Adrenal gland (tissue), 12 donors: Measurements from ENCODE around the gene SEPTIN8. TPM values are rescaled to one million over a fixed set of nuclear protein-coding genes. Genes with fewer than 3 reads are reported as not detected.

Source experiments
- DNase-seq, 7 donors: peaks; one replicate each; pipeline ENCODE4 v3.0.0-alpha.2; 2019 to 2020
- H3K27ac ChIP-seq, 5 donors: fragments of 200-600 bp; sonication (generic) in 4 of 5; 1 replicate in 3 of 5; 2 replicates in 2 of 5; pipeline versions ENCODE4 v1.5.1 to v1.8.0; 2016 to 2020; ENCODE audit warnings: mild to moderate bottlenecking in 1 of 5
- H3K27me3 ChIP-seq: fragments of 200-600 bp; 2 replicates; pipeline ENCODE4 v1.8.0; 2021
- H3K36me3 ChIP-seq, 2 donors: fragments of 200-600 bp; replicated peaks in 1 of 2; 1 replicate in 1 of 2; 2 replicates in 1 of 2; pipeline versions ENCODE4 v1.5.1 to v1.8.0; 2018 to 2022
- H3K4me1 ChIP-seq, 2 donors: fragments of 200-600 bp; replicated peaks in 1 of 2; 1 replicate in 1 of 2; 2 replicates in 1 of 2; pipeline versions ENCODE4 v1.5.1 to v1.8.0; 2018 to 2021
- H3K4me3 ChIP-seq, 4 donors: fragments of 200-600 bp; sonication (generic) in 3 of 4; one replicate each; pipeline ENCODE4 v1.5.1; 2016 to 2018
- H3K9me3 ChIP-seq, 3 donors: fragments of 200-600 bp; sonication (generic) in 1 of 3; replicated peaks in 1 of 3; 1 replicate in 2 of 3; 2 replicates in 1 of 3; pipeline versions ENCODE4 v1.5.1 to v1.8.0; 2016 to 2021
- CTCF ChIP-seq, 6 experiments: fragments of 450-650 bp in 4 of 6; fragments of 200-600 bp in 2 of 6; sonication (generic) in 1 of 6; IDR thresholded peaks; 1 replicate in 5 of 6; 2 replicates in 1 of 6; pipeline versions ENCODE4 v1.5.1 to v1.8.0; 2016 to 2021; ENCODE audit warnings: antibody characterized with exemption in 6 of 6, mild to moderate bottlenecking in 2 of 6, moderate library complexity in 1 of 6
- POLR2A ChIP-seq, 2 donors: fragments of 450-650 bp; IDR thresholded peaks; one replicate each; pipeline ENCODE4 v1.6.1; 2017; ENCODE audit warnings: antibody characterized with exemption in 2 of 2, mild to moderate bottlenecking in 2 of 2, moderate library complexity in 1 of 2
- WGBS, 4 donors: extraction: QIAGEN DNeasy Blood & Tissue Kit in 2 of 4; methylation state at CpG; one replicate each; pipeline versions ENCODE4 v1.1.5 to v1.1.7; 2013 to 2017; 5-methylcytosine and 5-hydroxymethylcytosine counted together
- intact Hi-C, 2 donors: fragments of 100-400 bp; cut with DNase I; formaldehyde crosslinking; loops; one replicate each; pipeline versions ENCODE4 v1.14.1 to v1.15.0; 2022 to 2023
- polyA plus RNA-seq, 3 donors: library from polyadenylated mRNA; stranded (reverse); fragments of 200-250 nt in 2 of 3; fragments of 350-450 nt in 1 of 3; fragmentation: Illumina TruSeq in 1 of 3; extraction: RNeasy Lipid Tissue Mini Kit (QIAGEN cat#74804) in 1 of 3; gene quantifications; one replicate each; pipeline ENCODE4 v1.2.3, GENCODE V29; 2013 to 2014
- total RNA-seq, 9 donors: library from RNA; depleted of rRNA in 4 of 9; stranded (reverse); fragments of >200 nt in 4 of 9; fragments of 120-200 nt in 1 of 9; fragmentation: NEBNext Ultra II Directional in 1 of 9; extraction: Animal tissue kit (Norgen Biotek cat#: 25700) in 1 of 9; gene quantifications; one replicate each; pipeline versions ENCODE4 v1.1.0 to v1.2.4, GENCODE V29; 2013 to 2023
- donor health status: healthy with polysubstance abuse.
- donor health status: Bipolar disorder and iron deficiency.
- donor health status: DM: yes; HTN: yes; CAD: no.
- donor health status: DM: no; HTN: no; CAD: no.
- donor health status: DM: no; HTN: no; CAD: no.
- donor health status: DM: yes; HTN: yes; CAD: no.

SEPTIN8 gene
- total and polyA plus RNA-seq, 12 donors = 9.7 to 36.2 (median 24.3) TPM

- Histone ChIP-seq H3K9me3 (no peaks in the 10 kb centered on the region), H3K27ac (no peak overlapping the region), H3K27me3 (peaks cover 15% of the 10 kb centered on the region), H3K4me1 (peaks cover 3 to 9% of the 10 kb centered on the region in 2 donors), H3K4me3 (no peak overlapping the region), H3K36me3 (no peaks in the 10 kb centered on the region)
- 86 to 97% (median 93%) methylated on average over 1 of the region's 1 CpG for WGBS, 4 donors
- DNase-seq = no peak
- intact Hi-C loops = loop anchor here in 1 of 2 donors (10.0 kb wide), 1 partner anchor 431 kb away; no protein-coding TSS in a partner anchor
- TF ChIP-seq POLR2A (IDR thresholded peaks at IDR 0.05) (no peak), CTCF (IDR thresholded peaks at IDR 0.05) (no peak)
Measured at GRCh38 chr5:132815454-132815853, 38.4 kb upstream of the SEPTIN8 start.

- H3K4me3 ChIP-seq = peak overlapping the region in 1 of 4 donors; percentile 46
- intact Hi-C loops = loop anchor here in 1 of 2 donors (10.0 kb wide), 1 partner anchor 430 kb away; no protein-coding TSS in a partner anchor
- H3K4me1 ChIP-seq = peaks cover 3 to 9% of the 10 kb centered on the region in 2 donors
- peaks cover 15% of the 10 kb centered on the region for H3K27me3 ChIP-seq
- peak in 1 of 7 donors; percentile 50 for DNase-seq
- no peaks in the 10 kb centered on the region for H3K36me3 ChIP-seq
- 62 to 84% (median 67%) methylated on average over 34 to 81 of the region's 81 CpGs for WGBS, 4 donors
- H3K27ac ChIP-seq = peak overlapping the region in 1 of 5 donors; percentile 56
- TF ChIP-seq CTCF (IDR thresholded peaks at IDR 0.05) (no peak), POLR2A (IDR thresholded peaks at IDR 0.05) (no peak)
- H3K9me3 ChIP-seq = no peaks in the 10 kb centered on the region
Measured at GRCh38 chr5:132814503-132815294, 37.7 kb upstream of the SEPTIN8 start.

- Histone ChIP-seq H3K27ac (peak overlapping the region in 1 of 5 donors; percentile 56), H3K27me3 (peaks cover 15% of the 10 kb centered on the region), H3K4me1 (peaks cover 3 to 9% of the 10 kb centered on the region in 2 donors), H3K4me3 (peak overlapping the region in 2 of 4 donors; percentile 18 to 46), H3K36me3 (no peaks in the 10 kb centered on the region), H3K9me3 (no peaks in the 10 kb centered on the region)
- TF ChIP-seq CTCF (IDR thresholded peaks at IDR 0.05) (peak in 1 of 6 experiments; percentile 21), POLR2A (IDR thresholded peaks at IDR 0.05) (no peak)
- intact Hi-C loops = loop anchor here in 1 of 2 donors (10.0 kb wide), 1 partner anchor 429 kb away; no protein-coding TSS in a partner anchor
- 0 to 6% (median 5%) methylated on average over 3 to 109 of the region's 110 CpGs for WGBS, 4 donors
- peak in 2 of 7 donors; percentile 27 to 55 for DNase-seq
Measured at GRCh38 chr5:132813599-132814502, 36.8 kb upstream of the SEPTIN8 start.
